ENCODE measurements around the gene IGSF6.

DNA sequence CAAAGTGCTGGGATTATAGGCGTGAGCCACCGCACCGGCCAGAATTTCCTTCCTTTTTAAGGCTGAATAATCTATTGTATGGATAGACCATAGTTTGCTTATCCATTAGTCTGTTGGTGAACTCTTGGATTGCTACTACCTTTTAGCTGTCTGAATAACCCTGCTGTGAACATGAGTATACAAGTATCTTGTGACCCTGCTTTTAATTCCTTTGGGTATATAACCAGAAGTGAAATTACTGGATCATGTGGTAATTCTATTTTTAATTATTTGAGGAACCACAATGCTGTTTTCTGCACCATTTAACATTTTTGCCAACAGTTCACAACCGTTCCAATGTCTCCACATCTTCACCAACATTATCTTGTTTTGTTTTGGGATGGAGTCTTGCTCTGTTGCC lies 6.7 kb upstream of the IGSF6 start:
- TF ChIP-seq, protein P1, sequence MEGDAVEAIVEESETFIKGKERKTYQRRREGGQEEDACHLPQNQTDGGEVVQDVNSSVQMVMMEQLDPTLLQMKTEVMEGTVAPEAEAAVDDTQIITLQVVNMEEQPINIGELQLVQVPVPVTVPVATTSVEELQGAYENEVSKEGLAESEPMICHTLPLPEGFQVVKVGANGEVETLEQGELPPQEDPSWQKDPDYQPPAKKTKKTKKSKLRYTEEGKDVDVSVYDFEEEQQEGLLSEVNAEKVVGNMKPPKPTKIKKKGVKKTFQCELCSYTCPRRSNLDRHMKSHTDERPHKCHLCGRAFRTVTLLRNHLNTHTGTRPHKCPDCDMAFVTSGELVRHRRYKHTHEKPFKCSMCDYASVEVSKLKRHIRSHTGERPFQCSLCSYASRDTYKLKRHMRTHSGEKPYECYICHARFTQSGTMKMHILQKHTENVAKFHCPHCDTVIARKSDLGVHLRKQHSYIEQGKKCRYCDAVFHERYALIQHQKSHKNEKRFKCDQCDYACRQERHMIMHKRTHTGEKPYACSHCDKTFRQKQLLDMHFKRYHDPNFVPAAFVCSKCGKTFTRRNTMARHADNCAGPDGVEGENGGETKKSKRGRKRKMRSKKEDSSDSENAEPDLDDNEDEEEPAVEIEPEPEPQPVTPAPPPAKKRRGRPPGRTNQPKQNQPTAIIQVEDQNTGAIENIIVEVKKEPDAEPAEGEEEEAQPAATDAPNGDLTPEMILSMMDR (IDR thresholded peaks at IDR 0.05) = no peak
- no peak for TF ChIP-seq POLR2A (IDR thresholded peaks at IDR 0.05)

Data from Peyer's patch (tissue), 4 donors.